ENCODE results near the gene MAN1A2.
"Not testable (repeated sequence)": the region's sequence is repeated elsewhere in the genome, so short reads cannot be mapped to it uniquely, and the experiment has no call there.

MAN1A2 gene

GRCh38 chr1:117403597-117403996 is 36.3 kb downstream of the MAN1A2 start:
- DNase-seq = no peak

GRCh38 chr1:117405042-117405441 is 37.8 kb downstream of the MAN1A2 start:
- no peak for DNase-seq

GRCh38 chr1:117412472-117412871 is 45.2 kb downstream of the MAN1A2 start:
- DNase-seq = no peak

DNA sequence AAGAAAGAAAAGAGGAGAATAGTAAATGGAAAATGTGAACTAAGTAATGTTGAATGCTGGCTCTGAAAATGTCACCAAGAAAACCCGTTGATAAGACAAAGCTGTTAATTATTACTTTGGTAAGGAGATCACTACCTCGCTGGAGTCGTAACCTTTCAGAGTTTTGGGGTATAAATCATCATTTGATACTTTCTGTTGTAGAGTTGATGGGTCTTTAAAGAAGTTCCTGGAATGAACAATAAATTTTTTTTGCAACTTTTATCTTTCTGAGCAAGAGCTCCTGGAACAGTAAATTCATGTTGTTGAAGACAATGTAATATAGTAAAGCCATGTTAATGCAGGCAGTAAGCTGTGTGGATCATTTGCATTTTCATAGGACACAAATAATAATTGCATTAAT is 46.2 kb downstream of the MAN1A2 start:
- no peak for DNase-seq

DNA sequence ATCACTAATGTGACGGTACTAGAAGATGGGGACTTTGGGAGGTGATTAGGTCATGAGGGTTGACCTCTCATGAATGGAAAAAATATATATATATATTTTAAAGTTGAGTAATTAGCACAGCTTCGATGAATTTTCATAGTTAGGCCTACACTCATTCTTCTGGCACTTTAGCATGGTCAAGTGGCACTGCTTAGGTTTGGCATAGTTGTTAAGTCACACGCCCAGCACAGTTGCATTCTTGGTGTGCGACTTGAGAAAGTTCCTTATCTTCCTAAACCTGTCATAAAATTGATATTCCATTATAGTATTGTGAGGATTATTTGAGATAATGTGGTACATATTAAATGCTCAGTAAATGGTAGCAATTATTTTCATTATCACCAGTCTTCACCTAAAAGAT is 47.7 kb downstream of the MAN1A2 start:
- DNase-seq = no peak

DNA sequence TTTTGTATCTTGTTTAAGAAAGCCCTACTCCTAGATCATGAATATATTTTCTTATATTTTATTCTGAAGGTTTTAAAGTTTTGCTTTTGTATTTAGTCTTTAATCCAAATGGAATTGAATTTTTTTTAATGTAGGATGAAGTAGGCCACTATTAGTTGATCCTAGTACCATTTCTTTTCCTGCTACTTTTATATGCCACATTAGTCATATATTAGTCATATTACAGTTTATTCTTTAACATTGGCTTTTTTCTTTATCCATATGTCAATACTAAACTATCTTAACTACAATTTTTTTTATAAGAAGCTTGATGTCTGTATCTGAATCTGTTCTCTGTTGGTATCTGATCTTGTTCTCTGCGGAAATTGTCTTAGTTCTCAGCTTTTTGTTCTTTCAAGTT is 48.8 kb downstream of the MAN1A2 start:
- no peak for DNase-seq

GRCh38 chr1:117416546-117417125 is 49.4 kb downstream of the MAN1A2 start:
- DNase-seq = no peak

- no peak for DNase-seq
These were observed 57.9 kb downstream of the MAN1A2 start for GRCh38 chr1:117425050-117425734.

- no peak for DNase-seq
These were observed 60.0 kb downstream of the MAN1A2 start for GRCh38 chr1:117427297-117427696.

GRCh38 chr1:117433943-117434342 is 66.7 kb downstream of the MAN1A2 start:
- no peak for DNase-seq

DNA sequence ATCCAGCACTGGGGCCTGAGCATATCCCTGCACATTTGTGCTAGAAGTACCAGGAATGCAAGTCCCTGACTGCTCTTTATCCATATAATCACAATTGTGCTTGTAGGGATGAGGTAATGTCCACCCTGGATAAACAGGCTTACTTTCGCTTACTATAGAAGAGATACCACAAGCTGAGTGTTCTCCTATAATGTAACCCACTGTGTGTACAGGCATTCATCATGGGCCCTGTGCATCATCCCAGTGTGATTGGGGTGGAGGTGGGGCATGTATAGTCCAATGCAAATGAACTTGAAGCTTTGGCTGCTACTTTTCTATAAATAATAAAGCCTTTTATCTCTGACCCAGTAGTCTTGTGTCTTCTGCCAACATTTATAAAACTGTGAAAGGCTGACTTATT is 69.3 kb downstream of the MAN1A2 start:
- DNase-seq = no peak

- no peak for DNase-seq
These were observed 80.4 kb downstream of the MAN1A2 start for GRCh38 chr1:117447661-117448060.

DNA sequence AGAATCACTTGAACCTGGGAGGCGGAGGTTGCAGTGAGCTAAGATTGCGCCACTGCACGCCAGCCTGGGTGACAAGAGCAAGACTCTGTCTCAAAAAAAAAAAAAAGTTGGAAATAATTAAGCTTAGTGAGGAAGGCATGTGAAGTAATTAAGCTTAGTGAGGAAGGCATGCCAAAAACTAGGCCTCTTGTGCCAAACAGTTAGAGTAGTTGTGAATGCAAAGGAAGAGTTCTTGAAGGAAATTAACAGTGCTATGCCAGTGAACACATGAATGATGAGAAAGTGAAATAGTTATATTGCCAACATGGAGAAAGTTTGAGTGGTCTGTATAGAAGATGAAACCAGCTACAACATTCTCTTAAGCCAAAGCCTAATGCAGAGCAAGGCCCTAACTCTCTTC is 85.0 kb downstream of the MAN1A2 start:
- no peak for DNase-seq

- no peak for DNase-seq
These were observed 86.7 kb downstream of the MAN1A2 start for GRCh38 chr1:117453958-117454357.

DNA sequence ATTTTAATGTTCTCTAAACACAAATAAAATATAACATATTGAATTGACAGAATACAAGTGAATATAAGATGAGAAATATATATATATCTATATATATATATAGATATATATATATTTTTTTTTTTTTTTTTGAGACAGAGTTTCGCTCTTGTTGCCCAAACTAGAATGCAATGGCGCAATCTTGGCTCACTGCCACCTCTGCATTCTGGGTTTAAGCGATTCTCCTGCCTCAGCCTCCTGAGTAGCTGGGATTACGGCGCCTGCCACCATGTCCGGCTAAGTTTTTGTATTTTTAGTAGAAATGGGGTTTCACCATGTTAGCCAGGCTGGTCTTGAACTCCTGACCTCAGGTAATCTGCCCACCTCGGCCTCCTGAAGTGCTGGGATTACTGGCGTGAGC is 91.2 kb downstream of the MAN1A2 start:
- DNase-seq = not testable (repeated sequence)

DNA sequence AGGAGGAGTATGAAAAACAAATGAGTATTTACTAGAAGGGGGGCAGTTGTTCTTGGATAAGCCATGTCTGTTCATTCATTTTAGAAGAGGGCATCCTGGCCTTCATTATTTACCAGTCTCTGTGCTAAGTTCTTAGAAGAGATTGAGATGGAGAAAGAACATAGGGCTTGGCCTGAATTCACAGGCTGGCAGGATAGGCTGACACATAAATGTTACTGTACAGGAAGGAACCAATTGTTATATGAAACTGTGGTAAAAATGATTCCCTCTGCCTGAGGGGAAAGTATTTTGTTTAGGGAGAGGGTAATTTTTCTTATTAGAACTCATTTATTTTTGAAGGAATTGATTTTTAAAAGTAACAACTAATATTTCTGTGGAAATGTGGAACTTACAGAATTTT is 99.5 kb downstream of the MAN1A2 start:
- DNase-seq = no peak

DNA sequence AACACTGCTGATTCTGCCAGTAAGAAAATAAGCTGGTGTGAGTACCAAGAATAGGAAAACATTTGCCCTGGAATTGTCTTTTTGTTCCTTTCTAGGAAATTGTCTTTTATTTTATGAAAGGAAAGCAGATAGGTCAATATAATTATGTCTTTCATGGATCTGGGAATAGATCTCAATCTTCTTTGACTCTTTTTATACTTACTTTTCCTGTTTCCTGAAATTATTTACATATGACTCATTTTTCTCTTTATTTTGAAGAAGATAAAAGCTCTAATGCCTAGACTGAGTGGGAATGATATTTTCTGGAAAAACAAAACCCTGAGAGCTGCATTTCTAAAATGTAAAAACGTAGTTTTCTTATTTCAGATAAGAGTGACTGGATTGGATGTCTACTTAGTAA is 100.1 kb downstream of the MAN1A2 start:
- DNase-seq = no peak

DNA sequence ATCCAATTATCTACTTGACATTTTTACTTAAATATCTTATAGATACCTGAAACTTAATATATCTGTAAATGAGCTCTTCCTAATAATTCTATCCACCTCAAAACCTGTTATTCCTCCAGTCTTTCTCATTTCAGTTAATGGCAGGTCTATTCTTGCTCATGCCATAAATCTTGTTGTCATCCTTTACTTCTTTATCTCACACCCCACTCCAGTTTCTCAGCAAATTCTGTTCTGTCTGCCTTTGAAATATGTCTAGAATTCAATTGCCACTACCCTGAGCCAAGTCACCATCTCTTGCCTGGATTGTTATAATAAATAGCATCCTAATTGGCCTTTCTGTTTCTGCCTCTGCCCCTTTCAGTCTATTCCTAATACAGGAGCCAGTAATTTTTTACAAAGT is 105.8 kb downstream of the MAN1A2 start:
- DNase-seq = no peak

GRCh38 chr1:117475495-117475894 is 108.2 kb downstream of the MAN1A2 start:
- not testable (repeated sequence) for DNase-seq

GRCh38 chr1:117479086-117479485 is 111.8 kb downstream of the MAN1A2 start:
- DNase-seq = no peak

DNA sequence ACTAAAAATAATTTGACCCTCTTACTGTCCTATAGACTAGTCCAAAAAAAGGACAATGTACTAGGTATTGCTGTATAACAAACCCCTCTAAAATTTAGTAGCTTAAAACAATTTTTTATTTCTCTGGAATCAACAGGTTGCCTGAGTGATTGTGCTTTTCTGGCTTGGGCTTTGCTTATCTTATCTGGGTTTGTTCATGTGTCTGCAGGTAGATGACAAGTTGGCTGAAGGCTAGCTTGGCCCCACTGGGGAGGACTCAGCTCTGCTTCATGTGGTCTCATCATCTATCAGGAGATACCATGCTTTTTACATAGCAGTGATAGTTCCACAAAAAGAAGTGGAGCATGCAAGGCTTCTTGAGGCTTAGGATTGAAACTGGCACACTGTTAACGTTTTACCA is 114.2 kb downstream of the MAN1A2 start:
- DNase-seq = no peak

GRCh38 chr1:117493906-117494305 is 126.7 kb downstream of the MAN1A2 start:
- DNase-seq = no peak

GRCh38 chr1:117495068-117495467 is 127.8 kb downstream of the MAN1A2 start:
- no peak for DNase-seq

DNA sequence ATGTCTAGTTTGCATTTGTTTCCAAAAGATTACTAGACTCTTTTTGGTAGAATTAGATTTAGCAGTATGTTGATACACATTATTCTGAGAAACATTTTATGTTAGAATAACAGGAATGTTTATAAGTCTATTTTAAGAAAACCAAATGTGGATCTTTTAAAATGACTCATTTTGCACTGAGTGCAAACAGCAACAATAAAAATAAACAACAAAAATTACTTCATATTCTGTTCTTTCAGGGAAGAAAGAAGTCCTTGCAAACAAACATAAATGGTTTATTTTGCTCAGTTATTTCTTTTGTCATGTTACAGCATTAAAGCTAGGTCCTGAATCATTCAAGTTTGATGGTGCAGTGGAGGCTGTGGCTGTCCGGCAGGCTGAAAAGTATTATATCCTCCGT is 131.8 kb downstream of the MAN1A2 start:
- no peak for DNase-seq

- no peak for DNase-seq
These were observed 133.3 kb downstream of the MAN1A2 start for GRCh38 chr1:117500584-117500983.

Measured in COR-L47 (cell line).